Endothelial cell of umbilical vein (primary cell): Measurements from ENCODE around the gene SRPK2. TPM values are rescaled to one million over a fixed set of nuclear protein-coding genes. Genes with fewer than 3 reads are reported as not detected.

Source experiments
- BruUV-seq: library from RNA; stranded (reverse); fragments of 400-500 nt; replicated peaks from 2 replicates; lab custom pipeline; 2021; lab: Mats Ljungman, UMichigan
- CTCF ChIA-PET: fragments of 300-600, 350-600 bp; sonication (Branson Sonifier 250); formaldehyde crosslinking; loops from one replicate; lab custom pipeline; 2021; ENCODE audit warnings: antibody characterized with exemption, inconsistent platforms; lab: Charles Lee
- POLR2A ChIA-PET: fragments of 300-600, 350-600 bp; sonication (Branson Sonifier 250); formaldehyde crosslinking; loops from one replicate; lab custom pipeline; 2021; ENCODE audit warnings: antibody characterized with exemption, inconsistent platforms; lab: Charles Lee
- DNase-seq: peaks from one replicate; pipeline ENCODE4 v3.0.0-alpha.2; 2011; ENCODE audit warnings: low read depth, low spot score
- FAIRE-seq: peaks from 2 replicates; lab custom pipeline; 2011; peaks lifted over from hg19 to GRCh38; lab: Jason Lieb, UNC
- H2AFZ ChIP-seq: 2 replicates; pipeline ENCODE4 v1.6.0; 2012; ENCODE audit warnings: low read depth, low read length, control low read depth, inconsistent platforms
- H3K27ac ChIP-seq: 2 replicates; pipeline ENCODE4 v1.5.1; 2011; ENCODE audit warnings: low read depth, mild to moderate bottlenecking, control low read depth, low read length, moderate library complexity; ENCODE audit not compliant: insufficient read depth
- H3K27me3 ChIP-seq, 2 experiments: 2 replicates each; pipeline versions ENCODE4 v1.6.0 to v1.6.1; 2011; ENCODE audit warnings: low read length in 2 of 2, mixed read lengths in 1 of 2; ENCODE audit not compliant: control insufficient read depth in 2 of 2, insufficient read depth in 2 of 2
- H3K36me3 ChIP-seq, 2 experiments: 2 replicates in 1 of 2; 3 replicates in 1 of 2; pipeline ENCODE4 v1.5.1; 2011; ENCODE audit warnings: low read length in 2 of 2, mild to moderate bottlenecking in 1 of 2, moderate library complexity in 1 of 2; ENCODE audit not compliant: control insufficient read depth in 2 of 2, insufficient read depth in 2 of 2; ENCODE audit errors: extremely low read depth in 1 of 2
- H3K4me1 ChIP-seq: 3 replicates; pipeline ENCODE4 v1.5.1; 2011; ENCODE audit warnings: mild to moderate bottlenecking, low read length; ENCODE audit not compliant: control insufficient read depth, insufficient read depth; ENCODE audit errors: extremely low read depth
- H3K4me2 ChIP-seq: 2 replicates; pipeline ENCODE4 v1.6.1; 2011; ENCODE audit warnings: low read length, control low read depth, mixed read lengths; ENCODE audit not compliant: insufficient read depth
- H3K4me3 ChIP-seq, 3 experiments: fragments of 200-600 bp in 1 of 3; sonication (generic), shearing (Covaris generic) in 1 of 3; replicated peaks in 1 of 3; 2 replicates each; pipeline ENCODE4 v1.5.1; 2011 to 2016; ENCODE audit warnings: control low read depth in 3 of 3, low read length in 3 of 3, mild to moderate bottlenecking in 2 of 3, inconsistent platforms in 1 of 3, low read depth in 1 of 3, moderate library complexity in 1 of 3; ENCODE audit not compliant: insufficient read depth in 1 of 3
- H3K79me2 ChIP-seq: 2 replicates; pipeline ENCODE4 v1.6.0; 2012; ENCODE audit warnings: low read length, inconsistent platforms; ENCODE audit not compliant: control insufficient read depth, insufficient read depth
- H3K9ac ChIP-seq: replicated peaks from 2 replicates; pipeline ENCODE3; 2011; ENCODE audit warnings: low read length, control low read depth; ENCODE audit not compliant: insufficient read depth; ENCODE audit errors: extremely low read depth
- H3K9me1 ChIP-seq: replicated peaks from 3 replicates; pipeline ENCODE4 v1.6.0; 2011; ENCODE audit warnings: mild to moderate bottlenecking, low read length; ENCODE audit not compliant: control insufficient read depth, insufficient read depth; ENCODE audit errors: extremely low read depth
- H3K9me3 ChIP-seq: replicated peaks from 2 replicates; pipeline ENCODE4 v1.5.1; 2012; ENCODE audit warnings: low read length, inconsistent platforms; ENCODE audit not compliant: control insufficient read depth, insufficient read depth
- H4K20me1 ChIP-seq: replicated peaks from 2 replicates; pipeline ENCODE3; 2011; ENCODE audit warnings: mild to moderate bottlenecking, low read length; ENCODE audit not compliant: control insufficient read depth, insufficient read depth; ENCODE audit errors: extremely low read depth
- EZH2 ChIP-seq: IDR thresholded peaks from 2 replicates; pipeline ENCODE4 v1.6.1; 2012; ENCODE audit warnings: borderline replicate concordance, low read depth, mild to moderate bottlenecking, moderate library complexity, low read length, inconsistent platforms; ENCODE audit not compliant: severe bottlenecking
- FOS ChIP-seq: IDR thresholded peaks from 2 replicates; pipeline ENCODE4 v1.6.1; 2011; ENCODE audit warnings: mild to moderate bottlenecking, low read length, moderate library complexity, borderline replicate concordance; ENCODE audit not compliant: insufficient read depth
- GATA2 ChIP-seq: IDR thresholded peaks from 2 replicates; pipeline ENCODE4 v1.7.0; 2011; ENCODE audit warnings: low read depth, mild to moderate bottlenecking, moderate library complexity, mixed read lengths, low read length; ENCODE audit not compliant: insufficient read length, insufficient read depth
- JUN ChIP-seq: IDR thresholded peaks from 2 replicates; pipeline ENCODE4 v1.6.1; 2011; ENCODE audit warnings: borderline replicate concordance, low read depth; ENCODE audit not compliant: insufficient read length, insufficient read depth
- MYC ChIP-seq: IDR thresholded peaks from one replicate; pipeline ENCODE4 v1.6.1; 2011; ENCODE audit warnings: mild to moderate bottlenecking, low read depth, low read length
- POLR2A ChIP-seq: IDR thresholded peaks from 2 replicates; pipeline ENCODE4 v1.6.1; 2012; ENCODE audit warnings: low read depth, mild to moderate bottlenecking, control low read depth, low read length
- POLR2AphosphoS5 ChIP-seq: IDR thresholded peaks from 2 replicates; pipeline ENCODE4 v1.6.1; 2012; ENCODE audit warnings: low read depth, mild to moderate bottlenecking, control low read depth, low read length, moderate library complexity; ENCODE audit not compliant: insufficient read depth
- dilution Hi-C: fragments of 300-500 bp; cut with MboI; formaldehyde crosslinking; loops from one replicate; pipeline ENCODE4 v1.15.0; 2019; ENCODE audit warnings: low sequenced_read_pairs; ENCODE audit not compliant: extremely low pct_ligation_motif_present
- intact Hi-C: fragments of 100-400 bp; cut with micrococcal nuclease; formaldehyde crosslinking; loops from one replicate; pipeline ENCODE4 v1.10.0; 2022
- polyA plus RNA-seq, 4 experiments: library from polyadenylated mRNA; depleted of rRNA in 3 of 4; stranded (reverse) in 3 of 4; unstranded in 1 of 4; fragments of >200 nt; gene quantifications; 2 replicates each; pipeline versions ENCODE4 v1.2.1 to v1.2.3, GENCODE V29; 2011 to 2012; ENCODE audit warnings: missing spikeins in 1 of 4
- total RNA-seq: library from RNA; stranded (reverse); gene quantifications from 2 replicates; pipeline ENCODE4 v1.2.3, GENCODE V29; 2021
- TF ChIP-seq, protein P1 (sequence below), 2 donors: IDR thresholded peaks; 1 replicate in 1 of 2; 2 replicates in 1 of 2; pipeline ENCODE4 v1.5.1; 2011; ENCODE audit warnings: low read length in 2 of 2, mild to moderate bottlenecking in 2 of 2, moderate library complexity in 2 of 2, control low read depth in 1 of 2, inconsistent platforms in 1 of 2, low read depth in 1 of 2; ENCODE audit not compliant: insufficient read depth in 1 of 2; ENCODE audit errors: extremely low read depth in 1 of 2
- TF ChIP-seq, protein P2 (sequence below): IDR thresholded peaks from 2 replicates; pipeline ENCODE4 v1.6.1; 2011; ENCODE audit not compliant: insufficient read depth, insufficient read length

SRPK2 gene
- total and polyA plus RNA-seq, 2 donors (not counting 3 experiments of a cell fraction or from before 2014, with no cell fraction given) = 13.4 to 55.2 TPM

DNA sequence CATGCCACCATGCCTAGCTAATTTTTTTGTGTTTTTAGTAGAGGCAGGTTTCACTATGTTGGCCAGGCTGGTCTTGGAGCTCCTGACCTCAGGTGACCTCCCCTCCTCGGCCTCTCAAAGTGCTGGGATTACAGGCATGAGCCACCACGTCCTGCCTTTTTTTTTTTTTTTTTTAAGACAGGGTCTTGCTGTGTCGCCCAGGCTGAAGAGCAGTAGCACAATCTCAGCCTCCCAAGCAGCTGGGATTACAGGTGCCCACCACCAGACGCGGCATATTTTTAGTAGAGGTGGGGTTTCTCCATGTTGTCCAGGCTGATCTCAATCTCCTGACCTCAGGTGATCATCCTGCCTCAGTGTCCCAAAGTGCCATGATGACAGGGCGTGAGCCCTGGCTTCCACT lies 14.4 kb upstream of the SRPK2 start:
- TF ChIP-seq, protein P1, sequence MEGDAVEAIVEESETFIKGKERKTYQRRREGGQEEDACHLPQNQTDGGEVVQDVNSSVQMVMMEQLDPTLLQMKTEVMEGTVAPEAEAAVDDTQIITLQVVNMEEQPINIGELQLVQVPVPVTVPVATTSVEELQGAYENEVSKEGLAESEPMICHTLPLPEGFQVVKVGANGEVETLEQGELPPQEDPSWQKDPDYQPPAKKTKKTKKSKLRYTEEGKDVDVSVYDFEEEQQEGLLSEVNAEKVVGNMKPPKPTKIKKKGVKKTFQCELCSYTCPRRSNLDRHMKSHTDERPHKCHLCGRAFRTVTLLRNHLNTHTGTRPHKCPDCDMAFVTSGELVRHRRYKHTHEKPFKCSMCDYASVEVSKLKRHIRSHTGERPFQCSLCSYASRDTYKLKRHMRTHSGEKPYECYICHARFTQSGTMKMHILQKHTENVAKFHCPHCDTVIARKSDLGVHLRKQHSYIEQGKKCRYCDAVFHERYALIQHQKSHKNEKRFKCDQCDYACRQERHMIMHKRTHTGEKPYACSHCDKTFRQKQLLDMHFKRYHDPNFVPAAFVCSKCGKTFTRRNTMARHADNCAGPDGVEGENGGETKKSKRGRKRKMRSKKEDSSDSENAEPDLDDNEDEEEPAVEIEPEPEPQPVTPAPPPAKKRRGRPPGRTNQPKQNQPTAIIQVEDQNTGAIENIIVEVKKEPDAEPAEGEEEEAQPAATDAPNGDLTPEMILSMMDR (IDR thresholded peaks at IDR 0.05; ENCODE audit: extremely low read depth in 1 of 2, insufficient read depth in 1 of 2, low read depth in 1 of 2, low read length in 2 of 2) = no peak
- TF ChIP-seq JUN (no peak), POLR2AphosphoS5 (no peak), FOS (no peak), POLR2A (no peak), MYC (no peak), EZH2 (no peak), GATA2 (no peak)
- TF ChIP-seq, protein P2, sequence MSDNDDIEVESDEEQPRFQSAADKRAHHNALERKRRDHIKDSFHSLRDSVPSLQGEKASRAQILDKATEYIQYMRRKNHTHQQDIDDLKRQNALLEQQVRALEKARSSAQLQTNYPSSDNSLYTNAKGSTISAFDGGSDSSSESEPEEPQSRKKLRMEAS = no peak
- BruUV-seq = no TSS peak
- POLR2A ChIA-PET = no interaction called here

More for the DNA sequence above, 14.4 kb upstream of the SRPK2 start:
- Histone ChIP-seq H3K79me2 (no peaks in the 10 kb centered on the region), H3K4me2 (no peak overlapping the region), H4K20me1 (no peaks in the 10 kb centered on the region), H3K9ac (no peak overlapping the region), H3K9me1 (no peaks in the 10 kb centered on the region), H3K27ac (no peak overlapping the region), H3K9me3 (no peaks in the 10 kb centered on the region), H3K36me3 (no peaks in the 10 kb centered on the region), H3K27me3 (no peaks in the 10 kb centered on the region), H3K4me3 (no peak overlapping the region), H2AFZ (no peak overlapping the region), H3K4me1 (peaks cover 12% of the 10 kb centered on the region)
- intact Hi-C loops (loop anchor here (10.0 kb wide), 1 partner anchor 642 kb away; no protein-coding TSS in a partner anchor), dilution Hi-C loops (no loop called here)
- FAIRE-seq (no peak), DNase-seq (no peak)
- CTCF ChIA-PET = interaction anchor here (1.3 to 6.2 kb wide), 3 partner anchors 27 to 129 kb away, joined by 3 to 54 read pairs (median 4); partner anchors contain the start of gene RINT1
